NCI-H748 (cell line): ENCODE data around the gene FTO.

Experiments used
- DNase-seq: peaks from one replicate; lab custom pipeline; 2025; ENCODE audit not compliant: unreplicated experiment; lab: John Stamatoyannopoulos, UW

The FTO gene

DNA sequence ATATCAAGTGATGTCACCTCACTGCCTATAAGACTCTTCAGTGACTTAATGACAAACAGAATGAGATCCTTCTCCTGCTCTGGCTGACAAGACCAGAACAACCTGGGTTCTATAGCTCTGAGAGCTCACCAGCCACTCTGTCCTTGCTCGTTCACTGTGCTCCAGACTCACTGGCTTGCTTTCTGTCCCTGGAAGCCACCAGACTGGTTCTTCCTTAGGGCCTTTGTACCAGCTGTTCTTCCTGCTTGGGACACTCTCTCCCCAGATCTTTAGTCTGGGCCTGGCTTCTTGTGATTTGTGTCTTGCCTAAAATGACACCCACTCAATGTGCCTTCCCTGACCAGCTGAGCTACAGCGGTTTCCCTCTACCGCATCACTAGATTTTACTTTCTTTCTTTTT is 76.1 kb downstream of the FTO start:
- DNase-seq: no peak

DNA sequence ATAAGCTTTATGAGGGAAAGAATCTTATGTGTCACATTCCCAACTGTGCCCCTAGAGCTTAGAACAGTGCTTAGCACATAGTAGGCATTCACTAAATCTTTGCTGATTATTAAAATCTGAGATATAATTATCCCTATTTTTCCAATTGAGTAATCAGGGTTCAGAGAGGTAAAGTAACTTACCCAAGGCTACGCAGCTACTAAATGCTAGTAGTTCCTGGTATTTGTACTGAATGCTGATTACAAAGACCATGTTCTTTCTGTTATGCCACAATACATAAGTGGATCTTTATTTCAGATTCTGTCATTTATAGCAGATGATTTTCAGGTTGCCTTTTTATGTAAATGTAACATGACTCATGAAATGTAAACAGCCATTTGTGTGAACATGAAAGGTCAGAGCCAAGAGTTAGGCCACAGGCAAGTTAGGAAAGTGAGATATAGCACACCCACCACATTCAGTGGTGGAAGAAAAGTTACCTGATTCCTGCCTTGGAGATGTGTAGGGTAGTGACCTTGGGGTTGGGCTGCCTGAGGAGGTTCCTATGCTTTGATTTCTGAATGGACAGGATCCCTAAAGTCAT is 77.2 kb downstream of the FTO start:
- no peak for DNase-seq

DNA sequence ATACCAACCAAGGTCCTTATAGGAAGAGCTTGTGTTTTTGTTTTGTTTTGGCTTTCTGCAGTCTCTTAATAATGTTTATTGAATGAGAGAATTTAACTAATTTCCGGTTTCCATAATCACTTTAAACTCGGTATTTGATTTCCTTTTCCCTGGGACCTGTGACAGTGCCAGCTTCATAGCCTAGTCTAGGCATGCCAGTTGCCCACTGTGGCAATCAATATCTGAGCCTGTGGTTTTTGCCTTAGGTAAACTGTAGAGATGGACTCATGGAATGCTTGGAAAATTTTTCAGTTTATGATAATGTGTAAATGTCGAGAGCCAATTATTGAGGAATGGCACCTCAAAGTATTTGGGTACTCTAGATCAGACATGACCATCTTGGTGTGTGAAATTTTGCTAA is 78.2 kb downstream of the FTO start:
- no peak for DNase-seq

DNA sequence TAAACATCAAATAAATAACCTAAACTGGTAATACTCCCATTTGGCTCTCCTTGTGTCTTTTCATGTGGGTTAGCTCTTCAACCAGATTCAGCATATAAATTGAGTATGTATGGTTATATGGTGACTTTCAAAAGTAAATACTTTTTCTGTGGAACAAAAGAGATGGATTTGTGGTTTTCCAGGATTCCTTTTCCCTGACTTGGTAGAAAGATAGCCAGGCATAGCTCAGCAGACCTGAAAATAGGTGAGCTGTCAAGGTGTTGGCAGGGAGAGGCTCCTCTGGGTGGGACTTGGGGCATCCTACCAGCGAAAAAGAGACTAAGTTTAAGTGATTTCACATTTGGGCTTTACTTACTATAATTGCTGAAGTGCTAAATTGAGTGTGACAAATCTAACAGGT is 80.3 kb downstream of the FTO start:
- no peak for DNase-seq

DNA sequence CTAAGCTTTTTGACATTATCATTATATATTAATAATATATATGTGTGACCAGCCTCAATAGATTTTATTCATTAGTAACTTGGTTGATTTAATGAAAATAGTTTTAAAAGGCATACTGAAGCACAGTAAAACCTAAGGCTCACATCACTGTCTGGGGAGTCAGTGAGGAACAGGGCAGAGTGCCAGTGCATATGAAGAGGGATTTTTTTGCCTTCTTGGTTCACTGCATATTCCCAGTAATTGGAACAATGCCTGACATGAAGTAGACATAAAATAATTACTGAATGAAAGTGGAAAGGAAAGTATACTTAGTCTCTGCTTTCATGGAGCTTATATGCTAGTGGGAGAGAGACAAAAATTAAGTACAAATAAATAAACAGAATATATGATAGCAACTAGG is 81.1 kb downstream of the FTO start:
- no peak for DNase-seq

DNA sequence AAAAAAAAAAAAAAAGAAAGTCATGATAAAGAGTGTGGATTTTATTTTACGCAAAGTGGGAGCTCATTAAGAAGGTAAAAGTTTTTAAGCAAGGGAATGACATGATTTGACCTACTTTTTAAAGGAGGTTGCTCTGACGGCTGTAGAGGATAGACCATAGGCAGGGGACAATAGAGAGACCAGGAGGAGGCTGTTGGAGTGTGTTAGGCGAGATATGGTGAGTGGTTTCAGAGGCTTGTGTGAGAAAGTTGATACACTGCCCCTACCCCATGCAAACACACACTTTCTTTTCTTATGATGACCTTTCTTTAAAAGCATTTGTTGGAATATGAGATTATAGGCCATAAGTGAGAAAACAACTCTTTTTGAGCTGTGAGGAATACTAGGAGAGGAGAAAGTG is 82.0 kb downstream of the FTO start:
- DNase-seq: no peak

DNA sequence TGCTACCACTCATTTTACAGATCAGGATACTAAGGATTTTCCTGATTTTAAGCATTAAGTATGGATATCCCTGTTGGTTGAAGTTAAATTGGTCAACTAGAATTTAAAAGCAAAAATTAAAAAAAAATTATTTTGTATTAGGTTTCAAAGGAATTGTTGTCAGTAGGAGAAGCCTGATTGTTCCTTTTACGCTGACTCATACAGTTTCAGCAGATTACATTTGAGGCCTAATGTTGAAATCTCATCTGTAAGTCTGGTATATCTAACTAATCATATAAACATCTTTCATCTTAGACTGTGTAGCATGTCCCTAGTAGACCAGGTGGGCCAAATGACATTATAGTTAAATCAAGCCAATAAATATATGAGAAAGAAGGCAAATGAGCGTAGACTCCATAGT is 83.5 kb downstream of the FTO start:
- no peak for DNase-seq

DNA sequence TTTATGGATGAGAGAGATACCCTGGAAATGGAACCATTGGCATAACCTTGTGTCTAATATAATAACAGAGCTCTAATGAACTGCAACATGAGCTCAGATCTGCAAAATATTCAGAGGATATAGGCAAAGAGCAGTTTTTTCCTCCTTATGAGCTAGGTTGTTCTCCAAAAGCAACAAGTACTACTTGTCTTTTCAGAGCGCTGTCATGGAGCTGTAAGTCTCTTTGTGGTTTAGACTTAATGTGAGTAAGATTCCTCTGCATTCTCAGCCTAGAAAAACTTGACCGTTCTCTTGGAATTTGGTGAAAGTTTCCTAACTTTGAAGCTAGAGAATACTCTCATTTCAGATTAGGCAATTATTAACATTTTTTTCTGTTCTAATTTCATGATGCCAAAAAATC is 85.2 kb downstream of the FTO start:
- DNase-seq: no peak

DNA sequence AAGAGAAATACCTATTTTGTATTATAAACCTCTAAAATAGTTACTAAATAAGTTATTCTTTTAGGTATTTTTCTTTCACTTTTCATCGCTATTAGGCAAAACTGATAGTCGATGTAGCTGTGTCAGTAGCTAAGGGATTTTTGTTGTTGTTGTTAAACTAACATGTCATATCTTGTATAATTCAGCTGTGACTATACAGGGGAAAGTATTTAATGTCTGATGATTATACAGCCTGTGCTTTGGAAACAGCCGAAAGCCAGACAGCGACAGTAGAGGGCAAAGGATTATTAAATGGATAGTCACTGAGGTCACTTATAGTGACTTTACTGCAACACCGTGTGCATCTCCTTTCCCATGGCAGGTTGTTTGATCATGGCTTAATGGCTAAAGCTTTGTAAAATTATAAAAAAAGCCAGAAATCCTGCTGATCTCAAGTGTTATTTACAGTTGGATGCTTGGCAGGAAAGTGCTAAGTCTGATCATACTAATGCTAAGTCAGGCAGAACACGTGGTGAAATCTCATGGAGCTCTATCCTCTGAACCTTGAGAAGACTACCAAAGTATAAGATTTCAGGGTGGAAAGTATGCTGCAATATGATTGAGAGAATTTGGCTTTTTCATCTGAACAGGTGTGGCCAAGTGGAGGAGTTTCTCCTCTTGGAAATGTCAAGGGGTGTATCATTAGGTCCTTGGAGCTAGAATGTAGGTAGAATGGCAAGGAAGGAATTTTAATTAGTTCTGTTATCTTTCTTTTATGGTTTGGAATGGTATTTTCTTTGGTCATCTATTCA is 88.4 kb downstream of the FTO start:
- DNase-seq: no peak

DNA sequence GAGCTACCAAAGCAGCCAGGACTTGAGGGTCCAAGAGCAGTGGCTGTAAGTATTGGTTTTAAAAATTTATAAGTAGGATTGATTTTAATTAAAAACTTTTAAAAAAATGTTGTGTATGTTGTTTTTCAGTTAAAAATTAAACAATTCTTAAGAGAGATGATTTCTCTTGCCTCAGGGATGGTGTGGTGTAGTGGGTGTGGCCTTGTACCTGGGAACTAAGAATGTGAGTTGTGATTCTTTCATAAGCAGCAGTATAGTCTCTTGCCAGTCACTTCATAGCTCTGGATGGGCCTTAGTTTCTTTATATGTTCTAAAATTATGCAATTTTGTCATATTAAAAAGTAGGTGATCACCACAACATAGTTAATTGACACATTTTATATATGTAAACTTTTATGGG is 99.5 kb downstream of the FTO start:
- DNase-seq: no peak

DNA sequence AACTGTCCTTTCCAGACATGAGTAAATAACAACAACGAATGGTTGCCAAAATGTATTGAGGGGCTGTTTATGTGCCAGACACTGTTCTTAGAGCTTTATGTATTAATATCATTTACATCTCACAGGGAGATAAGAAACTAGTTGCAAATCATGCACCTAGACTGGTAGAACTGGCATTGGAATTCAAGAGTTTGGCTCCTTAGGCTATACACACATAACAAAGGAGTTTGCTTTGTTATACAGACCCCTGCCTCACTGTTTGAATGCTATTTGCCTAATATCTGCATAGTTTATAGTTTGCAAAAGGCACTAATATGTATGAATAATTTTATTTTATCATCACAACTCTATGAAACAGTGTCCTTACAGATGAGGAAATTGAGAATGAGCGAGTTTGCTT is 100.0 kb downstream of the FTO start:
- no peak for DNase-seq

DNA sequence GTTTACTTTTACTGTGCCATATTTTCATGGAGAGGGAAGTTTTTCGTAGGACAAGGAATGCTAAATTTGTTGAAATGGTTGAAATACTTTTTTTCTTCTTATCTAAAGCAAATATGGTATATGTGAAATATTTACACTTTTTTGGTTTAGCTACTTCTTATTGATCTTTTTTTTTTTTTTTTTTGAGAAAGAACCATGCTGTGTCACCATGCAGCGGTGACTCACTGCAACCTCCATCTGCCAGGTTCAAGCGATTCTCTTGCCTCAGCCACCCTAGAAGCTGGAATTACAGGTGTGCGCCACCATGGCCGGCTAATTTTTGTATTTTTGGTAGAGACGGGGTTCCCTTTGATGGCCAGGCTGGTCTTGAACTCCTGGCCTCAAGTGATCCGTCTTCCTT is 100.5 kb downstream of the FTO start:
- no peak for DNase-seq

DNA sequence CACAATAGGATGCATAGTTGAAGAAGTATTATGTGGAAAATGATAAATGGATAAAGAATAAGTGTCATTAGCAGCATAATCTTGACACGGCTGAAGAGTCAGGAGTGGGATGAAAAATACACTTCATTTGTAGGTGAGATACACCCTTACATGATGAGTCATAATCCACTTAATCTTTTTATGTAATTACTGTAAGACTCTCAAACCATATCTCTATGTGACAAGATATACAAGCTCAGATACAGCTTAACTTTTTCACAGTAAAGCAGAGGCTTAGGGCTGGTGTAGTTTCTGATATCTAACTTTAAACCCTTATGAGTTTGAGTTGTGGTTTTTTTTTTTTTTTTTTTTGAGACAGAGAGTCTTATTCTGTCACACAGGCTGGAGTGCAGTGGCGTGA is 101.2 kb downstream of the FTO start:
- DNase-seq: no peak

DNA sequence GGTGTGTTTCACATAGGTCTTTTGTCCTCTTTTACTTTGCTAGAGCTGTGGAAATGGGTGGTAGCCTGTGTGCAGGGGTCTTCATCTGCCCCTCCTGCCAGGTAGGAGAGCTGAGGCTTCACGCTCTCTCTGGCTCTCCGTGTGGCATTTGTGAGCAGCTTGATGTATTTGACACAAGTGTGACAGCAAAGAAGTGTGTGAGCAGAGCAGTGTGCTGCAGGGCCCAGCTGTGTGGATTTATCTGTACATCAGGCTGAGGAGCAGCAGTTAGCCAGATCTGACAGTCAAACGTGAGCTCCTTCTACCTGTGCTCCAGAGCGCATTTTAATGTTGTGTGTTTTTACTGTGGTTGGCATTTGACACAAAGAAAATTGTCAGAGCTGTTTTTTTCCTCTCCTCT is 101.8 kb downstream of the FTO start:
- no peak for DNase-seq

DNA sequence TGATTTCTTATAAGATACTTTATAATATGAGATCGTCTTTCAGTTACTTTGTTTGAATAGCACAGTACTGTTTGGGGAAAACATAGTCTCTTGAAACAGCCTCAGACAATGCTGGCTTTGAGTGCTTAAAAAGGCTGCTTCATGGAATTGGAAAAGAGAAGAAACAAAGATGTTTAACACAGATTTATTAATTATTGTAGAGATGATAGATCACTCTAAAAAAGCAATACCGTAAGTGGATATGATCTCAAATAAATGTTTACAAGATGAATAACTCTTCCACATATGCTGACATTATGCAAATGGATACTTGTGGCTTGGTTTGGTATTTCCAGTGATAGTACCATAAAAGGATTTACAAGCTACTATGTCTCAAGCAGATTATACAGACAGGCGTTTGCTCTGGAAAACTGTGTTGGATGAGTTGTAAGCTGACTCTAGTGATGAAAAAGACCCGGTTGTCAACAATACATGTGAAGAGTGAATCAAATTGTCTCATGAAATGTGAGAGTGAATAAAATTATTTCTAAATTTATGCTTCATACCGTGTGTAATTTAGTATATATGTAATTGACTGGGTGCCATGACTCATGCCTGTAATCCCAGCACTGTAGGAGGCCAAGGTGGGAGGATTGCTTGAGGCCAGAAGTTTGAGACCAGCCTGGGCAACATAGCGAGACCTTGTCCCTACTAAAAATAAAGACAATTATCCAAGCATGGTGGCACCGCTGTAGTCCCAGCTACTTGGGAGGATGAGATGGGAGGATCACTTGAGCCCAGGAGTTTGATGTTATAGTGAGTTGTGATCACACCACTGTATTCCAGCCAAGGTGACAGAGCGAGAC is 105.4 kb downstream of the FTO start:
- DNase-seq: no peak

DNA sequence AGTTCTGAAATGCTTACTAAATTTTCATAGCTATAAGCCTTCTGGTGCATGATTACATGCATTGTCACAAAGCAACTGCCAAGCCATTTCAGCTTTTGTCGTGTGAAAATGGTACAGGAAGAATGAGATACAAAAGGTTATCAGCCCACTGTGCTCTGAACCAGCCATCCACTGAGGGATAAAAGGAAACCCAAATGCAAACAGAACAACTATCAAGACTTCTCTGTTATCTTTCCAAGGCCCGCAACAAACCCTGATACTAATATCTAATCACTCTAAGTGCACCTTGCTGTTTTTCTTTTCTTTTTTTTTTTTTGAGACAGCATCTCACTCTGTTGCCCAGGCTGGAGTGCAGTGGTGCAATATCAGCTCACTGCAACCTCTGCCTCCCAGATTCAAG is 109.0 kb downstream of the FTO start:
- no peak for DNase-seq

DNA sequence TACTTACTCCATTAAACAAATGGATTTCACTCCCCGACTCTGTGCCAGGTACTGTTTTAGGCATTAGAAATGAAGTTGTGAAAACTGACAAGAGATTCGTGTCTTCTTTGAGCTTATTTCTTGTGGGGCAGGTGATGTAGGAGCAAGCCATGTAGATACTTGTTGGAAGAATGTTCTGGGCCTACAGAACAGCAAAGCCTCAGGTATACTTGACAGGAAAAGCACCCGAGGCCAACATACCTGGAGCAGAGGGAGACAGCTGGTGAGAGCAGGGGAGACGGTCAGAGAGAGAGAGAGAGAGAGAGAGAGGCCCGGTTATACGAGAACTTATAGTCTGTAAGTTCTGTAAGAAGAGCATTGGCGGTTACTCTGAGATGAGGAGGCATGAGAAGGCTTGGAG is 110.8 kb downstream of the FTO start:
- DNase-seq: no peak

DNA sequence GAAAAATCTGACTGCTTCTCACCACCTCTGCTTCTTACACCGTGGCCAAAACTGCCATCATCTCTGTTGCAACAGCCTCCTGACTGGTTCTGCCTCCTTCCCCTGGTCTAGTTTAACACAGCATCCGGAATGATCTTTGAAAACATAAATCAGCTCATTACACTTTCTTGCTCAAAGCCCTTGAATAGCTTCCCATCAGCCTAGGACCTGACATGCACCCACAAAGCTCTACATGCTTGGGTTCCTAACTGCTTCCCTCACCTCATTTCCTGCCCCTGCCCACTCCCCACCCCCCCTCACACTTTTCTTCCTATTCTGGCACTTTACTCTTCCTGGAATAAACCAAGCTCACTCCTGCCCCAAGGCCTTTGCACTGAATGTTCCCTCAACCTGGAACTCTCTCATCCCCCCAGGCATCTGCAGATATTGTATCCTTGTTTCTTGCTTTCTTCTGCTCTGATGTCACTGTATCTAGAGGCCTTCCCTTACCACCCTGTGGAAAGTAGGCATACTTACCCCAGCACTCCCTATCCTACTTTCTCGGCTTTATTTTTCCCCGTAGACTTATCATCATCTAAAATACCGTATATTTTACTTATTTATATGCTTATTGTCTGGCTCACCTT is 112.4 kb downstream of the FTO start:
- DNase-seq: no peak

DNA sequence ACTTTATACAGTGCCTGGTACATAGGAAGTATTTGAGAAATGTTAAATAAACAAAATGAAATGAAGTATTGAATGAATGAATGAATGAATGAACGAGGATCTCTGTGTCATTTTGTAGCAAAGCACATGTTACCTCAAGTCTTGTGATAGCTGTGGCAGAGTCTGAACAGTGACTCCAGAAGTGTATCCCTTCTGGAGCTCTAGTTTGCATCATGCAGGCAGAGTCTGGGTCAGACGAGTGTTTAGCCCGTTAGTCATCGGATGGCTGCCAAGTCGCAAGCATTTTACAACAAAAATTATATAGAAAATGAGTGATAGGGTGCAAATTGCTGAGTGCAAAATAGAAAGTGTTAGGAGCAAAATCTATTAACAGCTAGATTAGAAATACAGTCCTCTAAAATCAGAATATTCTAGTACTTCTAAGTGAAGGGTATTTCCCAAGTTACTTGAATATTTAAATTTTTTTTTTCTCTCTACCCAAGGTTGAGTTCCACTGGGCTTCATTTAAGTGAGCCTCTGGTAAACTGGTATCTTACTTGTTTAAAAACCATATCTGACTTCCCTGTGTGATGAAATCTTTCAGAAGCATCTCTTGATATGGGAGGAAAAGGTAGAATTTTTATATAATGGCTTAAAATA is 113.3 kb downstream of the FTO start:
- no peak for DNase-seq

DNA sequence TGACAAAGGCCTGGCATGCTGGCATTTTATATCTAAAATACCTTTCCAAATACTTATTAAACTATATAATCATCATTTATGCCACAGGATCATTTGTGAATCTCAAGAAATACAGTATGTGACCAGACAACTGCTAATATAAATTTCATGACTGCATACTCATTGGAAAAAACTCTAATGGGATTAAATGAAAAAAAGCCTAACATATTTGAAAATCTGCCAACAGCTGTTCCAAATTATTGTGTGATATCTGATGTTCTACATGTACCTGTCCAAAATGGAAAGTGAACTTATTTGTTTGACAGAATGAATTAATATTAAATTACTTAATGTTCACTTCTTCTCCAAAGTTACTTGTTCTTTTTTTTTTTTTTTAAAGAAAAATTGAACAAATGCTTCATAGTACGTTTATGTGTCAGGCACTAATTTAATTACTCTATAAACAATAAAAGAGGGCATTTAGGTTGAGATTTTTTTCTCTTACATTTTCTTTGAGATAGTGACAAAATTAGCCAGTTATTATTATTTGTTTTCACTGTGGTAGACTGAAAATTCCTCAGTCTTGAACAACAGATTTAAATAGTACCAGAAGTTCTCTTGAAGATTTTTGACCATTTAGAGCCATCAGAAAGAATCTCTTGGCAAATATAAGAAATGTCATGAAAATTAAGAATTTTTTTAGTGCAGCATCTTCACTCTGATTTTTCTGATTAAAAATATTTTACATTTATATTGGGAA is 114.0 kb downstream of the FTO start:
- no peak for DNase-seq

DNA sequence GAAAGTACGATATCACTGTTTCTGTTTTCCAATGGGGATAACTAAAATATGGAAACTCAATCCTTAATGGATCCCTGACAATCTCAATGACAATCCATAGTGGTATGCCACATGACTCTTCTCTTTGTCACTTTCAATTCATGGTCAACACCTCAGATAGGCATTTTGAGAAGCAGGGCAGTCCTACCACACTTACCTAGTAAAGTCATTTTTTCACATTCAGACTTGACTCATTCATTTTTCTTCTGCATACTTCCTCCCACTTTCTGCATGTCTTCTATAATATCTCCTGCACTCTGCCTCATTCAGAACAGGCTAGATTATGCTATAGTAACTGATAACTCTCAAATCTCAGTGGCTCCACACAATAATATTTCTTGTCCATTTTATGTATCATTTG is 117.5 kb downstream of the FTO start:
- DNase-seq: no peak
